GM20431 (cell line): ENCODE data around the gene SUSD4.

Experiments used
- in situ Hi-C: fragments of 300-500 bp; cut with MseI, MboI; formaldehyde crosslinking; loops from one replicate; pipeline ENCODE4 v1.15.0; 2020; ENCODE audit warnings: low sequenced_read_pairs; ENCODE audit not compliant: unreplicated experiment

SUSD4 gene

DNA sequence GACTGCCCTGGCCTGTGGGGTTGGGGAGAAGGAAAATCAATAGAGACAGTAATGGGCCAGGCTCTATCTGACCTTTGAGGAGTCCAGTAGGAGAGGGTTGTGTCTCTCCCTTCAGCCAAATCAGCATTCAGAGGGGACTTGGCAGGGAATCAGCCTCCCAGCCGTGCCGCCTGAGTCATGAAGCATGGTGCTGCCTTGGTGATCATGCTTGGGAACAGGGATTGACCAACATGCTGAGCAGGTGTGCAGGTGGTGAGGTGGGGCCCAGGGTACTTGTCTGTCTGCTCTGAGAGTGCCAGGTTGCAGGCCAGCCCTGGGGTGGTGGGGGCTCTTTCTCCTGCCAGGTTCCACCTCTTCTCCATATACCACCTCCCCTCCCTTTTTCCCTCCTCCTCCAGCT is 162.0 kb downstream of the SUSD4 start:
- in situ Hi-C loops = no loop called here

GRCh38 chr1:223200903-223201302 is 163.1 kb downstream of the SUSD4 start:
- in situ Hi-C loops = no loop called here

DNA sequence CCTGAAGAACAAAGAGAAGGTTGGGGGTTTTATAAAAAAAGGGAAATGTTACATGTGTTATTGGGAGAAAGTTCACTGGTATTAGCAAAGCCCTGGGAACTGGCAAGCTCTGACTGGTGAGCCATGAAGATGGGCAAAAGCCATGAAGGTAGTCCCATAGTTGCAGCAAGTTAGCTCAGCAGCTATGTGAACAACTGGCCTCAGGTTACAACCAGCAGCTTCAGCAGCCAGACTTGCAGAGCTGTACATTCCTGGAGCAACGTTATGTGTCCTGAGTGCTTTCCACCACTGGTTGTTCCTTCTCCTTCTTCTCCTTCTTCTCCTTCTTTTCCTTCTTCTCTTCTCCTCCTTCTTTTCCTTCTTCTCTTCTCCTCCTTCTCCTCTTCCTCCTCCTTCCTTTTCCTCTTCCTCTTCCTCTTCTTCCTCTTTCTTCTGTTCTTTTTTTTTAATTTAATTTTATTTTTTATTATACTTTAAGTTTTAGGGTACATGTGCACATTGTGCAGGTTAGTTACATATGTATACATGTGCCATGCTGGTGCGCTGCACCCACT is 164.8 kb downstream of the SUSD4 start:
- in situ Hi-C loops = no loop called here

GRCh38 chr1:223198628-223198965 is 165.4 kb downstream of the SUSD4 start:
- in situ Hi-C loops = no loop called here

- in situ Hi-C loops = no loop called here
These were observed 165.9 kb downstream of the SUSD4 start for GRCh38 chr1:223197923-223198627.

DNA sequence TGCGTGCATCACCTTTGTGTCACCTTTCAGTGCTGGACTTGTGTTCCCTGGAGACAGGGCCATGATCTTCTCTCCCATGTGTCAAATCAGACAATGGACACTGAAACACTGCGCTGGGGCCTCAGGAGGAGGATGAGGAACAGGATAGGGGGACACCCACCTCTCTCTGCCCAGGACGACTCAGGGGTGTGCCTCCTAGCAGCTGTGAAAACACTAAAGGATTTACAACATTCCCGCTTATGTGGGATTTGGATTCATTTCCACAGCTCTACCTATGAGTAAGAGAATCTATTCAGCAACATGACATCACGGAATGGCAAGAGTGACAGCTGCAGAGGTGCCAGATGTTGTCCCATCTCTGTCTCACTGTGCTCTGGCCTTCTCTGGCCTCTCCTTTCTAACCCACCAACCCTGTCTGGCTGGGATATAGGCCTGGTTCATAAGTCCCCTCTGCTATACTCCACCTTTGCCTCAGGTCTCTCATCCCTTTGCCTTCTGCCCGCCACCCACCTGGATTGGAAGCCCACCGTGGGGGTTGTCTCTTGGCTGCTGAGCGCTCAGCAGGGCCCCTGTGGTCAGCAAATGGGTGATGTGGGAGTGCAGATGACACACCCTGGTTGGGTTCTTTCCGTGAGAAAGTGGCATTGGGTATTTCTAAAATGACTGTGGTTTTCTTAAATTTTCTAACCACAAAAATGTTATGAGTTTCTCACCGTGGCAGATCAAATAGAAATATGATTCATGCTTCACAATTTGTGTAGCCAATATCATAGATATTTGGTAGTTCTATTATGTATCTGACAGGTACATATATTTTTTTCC is 173.9 kb downstream of the SUSD4 start:
- in situ Hi-C loops = no loop called here

GRCh38 chr1:223189525-223189902 is 174.5 kb downstream of the SUSD4 start:
- in situ Hi-C loops = no loop called here

GRCh38 chr1:223188618-223189356 is 175.2 kb downstream of the SUSD4 start:
- in situ Hi-C loops = no loop called here

GRCh38 chr1:223186800-223187199 is 177.2 kb downstream of the SUSD4 start:
- in situ Hi-C loops = no loop called here

DNA sequence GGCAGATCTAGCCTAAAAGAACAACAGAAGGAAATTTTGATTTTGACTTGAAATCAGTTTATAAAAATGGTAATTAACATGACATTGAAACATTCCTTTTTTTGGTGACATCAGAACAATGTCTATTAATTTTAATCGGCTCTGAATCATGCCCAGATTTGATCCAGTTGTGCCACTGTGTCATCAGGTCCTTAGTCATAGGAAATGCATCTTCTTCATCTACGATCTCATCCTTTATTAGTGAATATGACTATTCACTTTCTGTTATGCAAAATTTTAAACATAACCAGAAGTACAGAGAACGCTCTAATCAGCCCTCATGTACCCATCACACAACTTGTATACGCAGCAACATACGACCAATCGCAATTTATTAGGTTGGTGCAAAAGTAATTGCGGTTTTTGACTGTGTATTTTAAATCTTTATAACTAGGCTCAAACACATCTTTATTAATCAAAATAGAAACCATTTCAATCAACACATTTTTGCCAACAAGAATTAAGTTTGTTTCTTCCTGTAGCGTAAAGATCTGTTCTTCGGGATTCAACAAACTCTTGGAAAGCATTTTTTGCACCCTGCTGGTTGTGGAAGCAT is 180.6 kb downstream of the SUSD4 start:
- in situ Hi-C loops = no loop called here

DNA sequence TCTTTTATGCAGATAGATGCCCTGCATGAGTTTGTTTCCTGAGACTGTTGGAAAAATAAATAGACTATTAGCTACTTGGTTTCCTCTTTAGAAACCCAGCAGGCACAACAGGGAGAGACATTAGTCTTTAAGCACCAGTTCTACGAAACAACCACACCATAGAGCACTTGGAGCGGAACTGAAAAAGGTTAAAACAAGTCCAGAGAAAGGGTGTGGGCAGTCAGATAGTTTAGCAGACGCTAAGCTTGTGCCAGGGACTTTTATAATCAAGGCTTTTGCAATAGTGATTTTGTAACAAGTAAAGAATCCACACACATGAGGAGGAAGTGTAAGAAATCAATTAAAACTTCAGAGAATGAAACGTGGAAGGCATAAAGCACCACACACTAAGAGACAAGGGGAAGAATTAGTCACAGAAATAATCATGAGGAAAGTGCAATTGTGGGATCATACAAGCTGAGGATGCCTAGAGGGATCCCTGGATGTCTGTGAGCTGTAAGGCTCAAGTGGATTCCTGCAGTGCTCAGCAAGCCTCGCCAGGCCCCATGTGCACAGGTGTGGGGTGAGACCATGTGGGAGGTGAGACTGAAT is 183.2 kb downstream of the SUSD4 start:
- in situ Hi-C loops = no loop called here

DNA sequence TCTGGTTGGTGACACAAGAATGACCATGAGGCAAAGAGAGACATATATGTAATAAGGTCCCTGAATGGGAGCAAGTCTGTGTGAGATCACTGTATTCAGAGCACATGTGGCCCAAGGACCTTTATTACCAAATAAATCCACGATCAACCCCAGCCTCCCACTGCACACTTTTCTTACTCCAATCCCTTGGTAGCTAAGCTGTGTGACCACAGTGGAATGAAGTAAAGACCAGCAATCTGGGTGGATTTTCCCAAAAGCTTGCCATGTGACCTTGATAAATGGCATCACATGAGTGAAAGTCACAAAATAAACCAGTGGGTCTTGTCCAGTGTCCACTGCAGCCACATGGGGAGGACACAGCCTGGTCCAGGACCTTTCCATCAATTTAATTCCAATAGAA is 184.2 kb downstream of the SUSD4 start:
- in situ Hi-C loops = no loop called here

DNA sequence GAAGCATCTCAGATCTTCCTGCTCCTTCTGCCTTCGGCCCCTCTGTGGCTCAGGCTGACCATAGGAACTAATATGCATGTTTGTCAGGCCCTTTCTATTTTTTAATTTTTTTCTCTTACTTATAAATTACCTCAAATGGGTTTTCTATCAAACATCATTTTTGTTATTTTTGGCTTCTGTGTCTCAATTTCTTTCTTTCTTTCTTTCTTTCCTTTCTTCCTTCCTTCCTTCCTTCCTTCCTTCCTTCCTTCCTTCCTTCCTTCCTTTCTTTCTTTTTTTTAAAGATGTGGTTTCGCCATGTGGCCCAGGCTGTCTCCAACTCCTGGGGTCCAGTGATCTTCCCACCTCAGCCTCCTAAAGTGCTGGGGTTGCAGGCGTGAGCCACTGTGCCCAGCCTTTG is 184.7 kb downstream of the SUSD4 start:
- in situ Hi-C loops = no loop called here

- in situ Hi-C loops = no loop called here
These were observed 186.3 kb downstream of the SUSD4 start for GRCh38 chr1:223177681-223178080.

- in situ Hi-C loops = no loop called here
These were observed 187.5 kb downstream of the SUSD4 start for GRCh38 chr1:223176437-223176836.

DNA sequence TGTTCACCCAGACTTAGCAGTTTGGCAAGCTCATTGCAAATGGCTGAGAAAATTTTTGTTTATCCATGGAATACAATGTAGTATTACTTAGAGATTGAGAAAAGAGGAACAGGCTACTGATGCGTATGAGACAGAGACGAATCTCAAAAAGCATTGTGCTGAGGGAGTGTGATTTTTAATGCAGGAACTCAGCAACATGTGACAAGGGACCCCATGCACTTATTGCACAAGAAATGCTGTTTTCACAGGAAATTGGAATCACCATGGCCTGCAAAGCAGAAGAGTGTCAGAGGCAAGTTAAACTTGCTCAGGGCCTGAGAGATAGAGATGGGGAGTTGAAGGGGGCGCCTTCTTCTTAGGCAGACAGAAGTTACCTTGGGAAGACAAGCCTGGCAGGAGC is 188.3 kb downstream of the SUSD4 start:
- in situ Hi-C loops = no loop called here

GRCh38 chr1:223175032-223175431 is 188.9 kb downstream of the SUSD4 start:
- in situ Hi-C loops = no loop called here
